22Rv1 (cell line): ENCODE measurements around the gene IFNL2.

Source experiments
- ZFX ChIP-seq: fragments of 450-650 bp; IDR thresholded peaks from 2 replicates; pipeline ENCODE4 v1.6.1; 2017; ENCODE audit warnings: antibody characterized with exemption, borderline replicate concordance
- TF ChIP-seq, protein P1 (sequence below): fragments of 450-650 bp; IDR thresholded peaks from 2 replicates; pipeline ENCODE4 v1.5.1; 2017; ENCODE audit warnings: mild to moderate bottlenecking

DNA sequence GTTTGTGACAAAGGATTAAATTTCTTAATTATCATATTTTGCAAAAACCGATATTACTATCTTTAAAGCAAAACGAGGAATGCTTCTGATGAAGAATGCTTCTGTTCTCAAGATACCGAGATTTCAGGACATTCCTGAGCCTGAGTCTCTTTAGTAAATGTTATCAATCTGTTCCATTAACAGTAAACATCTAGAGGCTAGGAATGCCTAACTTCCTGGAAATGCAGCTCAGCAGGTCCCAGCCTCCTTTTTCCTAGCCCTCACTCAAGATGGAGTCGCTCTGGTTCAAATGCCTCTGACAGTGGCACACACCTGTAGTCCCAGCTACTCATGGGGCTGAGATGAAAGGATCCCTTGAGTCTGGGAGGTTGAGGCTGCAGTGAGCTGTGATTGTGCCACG is 17.1 kb upstream of the IFNL2 start:
- TF ChIP-seq, protein P1, sequence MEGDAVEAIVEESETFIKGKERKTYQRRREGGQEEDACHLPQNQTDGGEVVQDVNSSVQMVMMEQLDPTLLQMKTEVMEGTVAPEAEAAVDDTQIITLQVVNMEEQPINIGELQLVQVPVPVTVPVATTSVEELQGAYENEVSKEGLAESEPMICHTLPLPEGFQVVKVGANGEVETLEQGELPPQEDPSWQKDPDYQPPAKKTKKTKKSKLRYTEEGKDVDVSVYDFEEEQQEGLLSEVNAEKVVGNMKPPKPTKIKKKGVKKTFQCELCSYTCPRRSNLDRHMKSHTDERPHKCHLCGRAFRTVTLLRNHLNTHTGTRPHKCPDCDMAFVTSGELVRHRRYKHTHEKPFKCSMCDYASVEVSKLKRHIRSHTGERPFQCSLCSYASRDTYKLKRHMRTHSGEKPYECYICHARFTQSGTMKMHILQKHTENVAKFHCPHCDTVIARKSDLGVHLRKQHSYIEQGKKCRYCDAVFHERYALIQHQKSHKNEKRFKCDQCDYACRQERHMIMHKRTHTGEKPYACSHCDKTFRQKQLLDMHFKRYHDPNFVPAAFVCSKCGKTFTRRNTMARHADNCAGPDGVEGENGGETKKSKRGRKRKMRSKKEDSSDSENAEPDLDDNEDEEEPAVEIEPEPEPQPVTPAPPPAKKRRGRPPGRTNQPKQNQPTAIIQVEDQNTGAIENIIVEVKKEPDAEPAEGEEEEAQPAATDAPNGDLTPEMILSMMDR, result no peak
- no peak for TF ChIP-seq ZFX
